ENCODE measurements around the gene TACC2. TPM values are rescaled to one million over a fixed set of nuclear protein-coding genes. Genes with fewer than 3 reads are reported as not detected.
"Not testable (repeated sequence)": the region's sequence is repeated elsewhere in the genome, so short reads cannot be mapped to it uniquely, and the experiment has no call there.

Gene TACC2
- total and polyA plus RNA-seq, 2 donors (not counting 3 experiments of a cell fraction or from before 2014, with no cell fraction given), result 14.4 to 46.2 TPM

DNA sequence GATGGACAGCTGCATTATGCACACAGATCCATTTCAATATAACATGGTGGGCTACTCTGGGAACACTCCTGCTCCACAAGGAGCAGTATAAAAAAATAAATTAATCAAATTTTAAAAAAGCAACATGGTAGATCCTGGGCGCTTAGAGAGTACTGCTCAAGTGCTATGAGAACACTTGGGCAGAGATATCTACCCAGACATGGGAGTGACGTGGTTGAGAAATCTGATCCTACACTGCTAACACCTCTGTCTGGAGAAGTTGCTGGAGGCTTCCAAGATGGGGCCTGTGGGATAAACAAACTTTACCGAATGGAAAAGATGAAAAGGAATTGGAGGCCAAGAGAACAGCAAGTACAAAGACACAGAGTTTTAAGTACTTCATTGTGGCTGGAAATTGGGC lies 23.0 kb upstream of the TACC2 start:
- Histone ChIP-seq H3K9ac (replicated peaks; ENCODE audit: extremely low read depth, insufficient read depth, low read length) (no peak overlapping the region), H2AFZ (ENCODE audit: low read depth, low read length) (no peak overlapping the region), H3K79me2 (ENCODE audit: control insufficient read depth, insufficient read depth, low read length) (no peaks in the 10 kb centered on the region), H3K27ac (ENCODE audit: insufficient read depth, low read depth, low read length) (no peak overlapping the region), H3K9me3 (replicated peaks; ENCODE audit: control insufficient read depth, insufficient read depth, low read length) (no peaks in the 10 kb centered on the region), H3K4me2 (ENCODE audit: insufficient read depth, low read length) (no peak overlapping the region), H3K9me1 (replicated peaks; ENCODE audit: control insufficient read depth, extremely low read depth, insufficient read depth, low read length) (no peaks in the 10 kb centered on the region), H3K4me1 (ENCODE audit: control insufficient read depth, extremely low read depth, insufficient read depth, low read length) (no peaks in the 10 kb centered on the region), H4K20me1 (replicated peaks; ENCODE audit: control insufficient read depth, extremely low read depth, insufficient read depth, low read length) (no peaks in the 10 kb centered on the region), H3K36me3 (ENCODE audit: control insufficient read depth in 2 of 2, extremely low read depth in 1 of 2, insufficient read depth in 2 of 2, low read length in 2 of 2) (peaks cover 8 to 14% of the 10 kb centered on the region in 2 experiments), H3K27me3 (ENCODE audit: control insufficient read depth in 2 of 2, insufficient read depth in 2 of 2, low read length in 2 of 2) (no peaks in the 10 kb centered on the region), H3K4me3 (replicated peaks in 1 of 3; ENCODE audit: insufficient read depth in 1 of 3, low read depth in 1 of 3, low read length in 3 of 3) (no peak overlapping the region)
- CTCF ChIA-PET, result no interaction called here
- TF ChIP-seq POLR2A (IDR thresholded peaks at IDR 0.05; ENCODE audit: low read depth, low read length), result no peak
- intact Hi-C loops (cut with micrococcal nuclease), result no loop called here
- FAIRE-seq (no peak), DNase-seq (ENCODE audit: low read depth, low spot score) (no peak)
- POLR2A ChIA-PET, result no interaction called here
- dilution Hi-C loops (cut with MboI; ENCODE audit: extremely low pct_ligation_motif_present, low sequenced_read_pairs), result no loop called here
- no TSS peak for BruUV-seq (replicated peaks)

DNA sequence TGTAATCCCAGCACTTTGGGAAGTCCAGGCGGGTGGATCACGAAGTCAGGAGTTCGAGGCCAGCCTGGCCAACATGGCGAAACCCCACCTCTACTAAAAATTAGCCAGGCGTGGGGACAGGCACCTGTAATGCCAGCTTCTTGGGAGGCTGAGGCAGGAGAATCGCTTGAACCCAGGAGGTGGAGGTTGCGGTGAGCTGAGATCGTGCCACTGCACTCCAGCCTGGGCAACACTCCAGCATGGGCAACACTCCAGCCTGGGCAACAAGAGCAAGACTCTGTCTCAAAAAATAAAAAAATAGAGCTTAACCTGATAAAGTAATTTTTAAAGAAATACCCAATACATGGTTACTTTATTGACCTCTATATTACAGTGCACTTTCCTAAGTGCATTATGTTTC lies 19.9 kb upstream of the TACC2 start:
- not testable (repeated sequence) for BruUV-seq (replicated peaks); DNase-seq (ENCODE audit: low read depth, low spot score)

More for the DNA sequence above, 19.9 kb upstream of the TACC2 start:
- dilution Hi-C loops (cut with MboI; ENCODE audit: extremely low pct_ligation_motif_present, low sequenced_read_pairs); H3K27me3 ChIP-seq (ENCODE audit: control insufficient read depth in 2 of 2, insufficient read depth in 2 of 2, low read length in 2 of 2); H3K4me1 ChIP-seq (ENCODE audit: control insufficient read depth, extremely low read depth, insufficient read depth, low read length); H3K9me3 ChIP-seq (replicated peaks; ENCODE audit: control insufficient read depth, insufficient read depth, low read length); H3K27ac ChIP-seq (ENCODE audit: insufficient read depth, low read depth, low read length); POLR2A ChIA-PET; H3K9ac ChIP-seq (replicated peaks; ENCODE audit: extremely low read depth, insufficient read depth, low read length); H3K4me3 ChIP-seq (replicated peaks in 1 of 3; ENCODE audit: insufficient read depth in 1 of 3, low read depth in 1 of 3, low read length in 3 of 3); intact Hi-C loops (cut with micrococcal nuclease); H3K9me1 ChIP-seq (replicated peaks; ENCODE audit: control insufficient read depth, extremely low read depth, insufficient read depth, low read length); FAIRE-seq; H2AFZ ChIP-seq (ENCODE audit: low read depth, low read length); H4K20me1 ChIP-seq (replicated peaks; ENCODE audit: control insufficient read depth, extremely low read depth, insufficient read depth, low read length); H3K4me2 ChIP-seq (ENCODE audit: insufficient read depth, low read length): not testable (repeated sequence)
- peaks cover 20% of the 10 kb centered on the region for H3K79me2 ChIP-seq (ENCODE audit: control insufficient read depth, insufficient read depth, low read length)
- H3K36me3 ChIP-seq (ENCODE audit: control insufficient read depth in 2 of 2, extremely low read depth in 1 of 2, insufficient read depth in 2 of 2, low read length in 2 of 2), result peaks cover 8 to 14% of the 10 kb centered on the region in 2 experiments
- CTCF ChIA-PET, result interaction anchor here (0.7 kb wide), 1 partner anchor 10 kb away, joined by 3 read pairs; no protein-coding TSS in a partner anchor
